Measurements from ENCODE around the gene ISCA1.
"Not testable (repeated sequence)": the region's sequence is repeated elsewhere in the genome, so short reads cannot be mapped to it uniquely, and the experiment has no call there.

ISCA1 gene

DNA sequence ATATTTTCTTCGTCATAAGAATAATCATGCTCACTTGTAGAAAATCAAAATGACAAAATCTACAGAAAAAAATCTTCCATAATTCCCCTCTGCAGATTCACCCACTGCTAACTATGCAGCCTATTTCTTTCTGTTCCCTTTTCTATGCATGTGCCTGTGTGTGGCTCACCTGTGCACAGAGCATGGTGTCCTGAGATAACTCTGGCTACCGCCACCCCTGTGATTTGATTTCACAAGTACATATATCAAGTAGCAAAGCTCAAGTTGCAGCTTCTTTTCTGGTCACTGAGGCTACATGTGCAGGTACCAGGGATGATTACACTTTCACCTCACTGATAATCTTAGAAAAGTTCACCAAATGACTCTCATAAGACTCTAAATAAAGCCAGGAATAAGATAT lies 18.4 kb upstream of the ISCA1 start (continued):
- TF ChIP-seq, protein P1, sequence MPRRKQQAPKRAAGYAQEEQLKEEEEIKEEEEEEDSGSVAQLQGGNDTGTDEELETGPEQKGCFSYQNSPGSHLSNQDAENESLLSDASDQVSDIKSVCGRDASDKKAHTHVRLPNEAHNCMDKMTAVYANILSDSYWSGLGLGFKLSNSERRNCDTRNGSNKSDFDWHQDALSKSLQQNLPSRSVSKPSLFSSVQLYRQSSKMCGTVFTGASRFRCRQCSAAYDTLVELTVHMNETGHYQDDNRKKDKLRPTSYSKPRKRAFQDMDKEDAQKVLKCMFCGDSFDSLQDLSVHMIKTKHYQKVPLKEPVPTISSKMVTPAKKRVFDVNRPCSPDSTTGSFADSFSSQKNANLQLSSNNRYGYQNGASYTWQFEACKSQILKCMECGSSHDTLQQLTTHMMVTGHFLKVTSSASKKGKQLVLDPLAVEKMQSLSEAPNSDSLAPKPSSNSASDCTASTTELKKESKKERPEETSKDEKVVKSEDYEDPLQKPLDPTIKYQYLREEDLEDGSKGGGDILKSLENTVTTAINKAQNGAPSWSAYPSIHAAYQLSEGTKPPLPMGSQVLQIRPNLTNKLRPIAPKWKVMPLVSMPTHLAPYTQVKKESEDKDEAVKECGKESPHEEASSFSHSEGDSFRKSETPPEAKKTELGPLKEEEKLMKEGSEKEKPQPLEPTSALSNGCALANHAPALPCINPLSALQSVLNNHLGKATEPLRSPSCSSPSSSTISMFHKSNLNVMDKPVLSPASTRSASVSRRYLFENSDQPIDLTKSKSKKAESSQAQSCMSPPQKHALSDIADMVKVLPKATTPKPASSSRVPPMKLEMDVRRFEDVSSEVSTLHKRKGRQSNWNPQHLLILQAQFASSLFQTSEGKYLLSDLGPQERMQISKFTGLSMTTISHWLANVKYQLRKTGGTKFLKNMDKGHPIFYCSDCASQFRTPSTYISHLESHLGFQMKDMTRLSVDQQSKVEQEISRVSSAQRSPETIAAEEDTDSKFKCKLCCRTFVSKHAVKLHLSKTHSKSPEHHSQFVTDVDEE (CRISPR knock-in tag; IDR thresholded peaks at IDR 0.05), result no peak
- TF ChIP-seq OSR1 (CRISPR knock-in tag; IDR thresholded peaks at IDR 0.05), result no peak
- no peak for TF ChIP-seq ISL1 (CRISPR knock-in tag; IDR thresholded peaks at IDR 0.05)
- TF ChIP-seq, protein P2, sequence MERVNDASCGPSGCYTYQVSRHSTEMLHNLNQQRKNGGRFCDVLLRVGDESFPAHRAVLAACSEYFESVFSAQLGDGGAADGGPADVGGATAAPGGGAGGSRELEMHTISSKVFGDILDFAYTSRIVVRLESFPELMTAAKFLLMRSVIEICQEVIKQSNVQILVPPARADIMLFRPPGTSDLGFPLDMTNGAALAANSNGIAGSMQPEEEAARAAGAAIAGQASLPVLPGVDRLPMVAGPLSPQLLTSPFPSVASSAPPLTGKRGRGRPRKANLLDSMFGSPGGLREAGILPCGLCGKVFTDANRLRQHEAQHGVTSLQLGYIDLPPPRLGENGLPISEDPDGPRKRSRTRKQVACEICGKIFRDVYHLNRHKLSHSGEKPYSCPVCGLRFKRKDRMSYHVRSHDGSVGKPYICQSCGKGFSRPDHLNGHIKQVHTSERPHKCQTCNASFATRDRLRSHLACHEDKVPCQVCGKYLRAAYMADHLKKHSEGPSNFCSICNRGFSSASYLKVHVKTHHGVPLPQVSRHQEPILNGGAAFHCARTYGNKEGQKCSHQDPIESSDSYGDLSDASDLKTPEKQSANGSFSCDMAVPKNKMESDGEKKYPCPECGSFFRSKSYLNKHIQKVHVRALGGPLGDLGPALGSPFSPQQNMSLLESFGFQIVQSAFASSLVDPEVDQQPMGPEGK (CRISPR knock-in tag; IDR thresholded peaks at IDR 0.05; ENCODE audit: borderline replicate concordance), result no peak
- TF ChIP-seq BACH2 (CRISPR knock-in tag; IDR thresholded peaks at IDR 0.05; ENCODE audit: borderline replicate concordance), result no peak
- TF ChIP-seq GLIS3 (CRISPR knock-in tag; IDR thresholded peaks at IDR 0.05), result no peak
- TF ChIP-seq ZFP30 (CRISPR knock-in tag; IDR thresholded peaks at IDR 0.05), result no peak

DNA sequence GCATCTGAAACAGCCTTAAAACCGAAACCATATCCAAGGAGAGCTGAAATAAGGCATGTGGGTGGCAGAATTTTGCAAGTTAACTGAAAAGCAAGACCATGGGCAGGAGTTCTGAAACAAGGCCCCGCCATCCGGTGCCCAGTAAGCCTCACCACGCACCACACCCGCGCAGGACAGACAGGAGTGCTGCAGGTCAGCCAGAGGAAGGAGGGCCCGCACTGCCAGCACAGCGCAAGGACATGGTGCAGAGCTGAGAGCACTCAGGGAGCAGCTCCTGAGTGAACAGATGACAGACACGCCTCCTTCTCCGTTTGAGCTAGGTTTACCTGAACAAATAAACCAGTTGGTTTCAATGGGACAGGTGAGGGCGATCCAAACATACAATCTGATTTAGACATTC lies 16.5 kb upstream of the ISCA1 start:
- TF ChIP-seq ESRRG (CRISPR knock-in tag; IDR thresholded peaks at IDR 0.05) (no peak), RARB (CRISPR knock-in tag; IDR thresholded peaks at IDR 0.05) (no peak), ZFP3 (CRISPR knock-in tag; IDR thresholded peaks at IDR 0.05) (no peak), ARNTL (CRISPR knock-in tag; IDR thresholded peaks at IDR 0.05; ENCODE audit: borderline replicate concordance, low read depth) (no peak), ZC3H10 (CRISPR knock-in tag; IDR thresholded peaks at IDR 0.05) (no peak), GLIS3 (CRISPR knock-in tag; IDR thresholded peaks at IDR 0.05) (no peak), ISL1 (CRISPR knock-in tag; IDR thresholded peaks at IDR 0.05) (no peak), BACH2 (CRISPR knock-in tag; IDR thresholded peaks at IDR 0.05; ENCODE audit: borderline replicate concordance) (no peak), ZFP30 (CRISPR knock-in tag; IDR thresholded peaks at IDR 0.05) (no peak), ZNF565 (CRISPR knock-in tag; conservative IDR thresholded peaks at IDR 0.05; ENCODE audit: low read depth) (no peak), SNAI2 (CRISPR knock-in tag; IDR thresholded peaks at IDR 0.05) (no peak)
- TF ChIP-seq, protein P2 (CRISPR knock-in tag; IDR thresholded peaks at IDR 0.05; ENCODE audit: borderline replicate concordance), result no peak
- TF ChIP-seq, protein P3, sequence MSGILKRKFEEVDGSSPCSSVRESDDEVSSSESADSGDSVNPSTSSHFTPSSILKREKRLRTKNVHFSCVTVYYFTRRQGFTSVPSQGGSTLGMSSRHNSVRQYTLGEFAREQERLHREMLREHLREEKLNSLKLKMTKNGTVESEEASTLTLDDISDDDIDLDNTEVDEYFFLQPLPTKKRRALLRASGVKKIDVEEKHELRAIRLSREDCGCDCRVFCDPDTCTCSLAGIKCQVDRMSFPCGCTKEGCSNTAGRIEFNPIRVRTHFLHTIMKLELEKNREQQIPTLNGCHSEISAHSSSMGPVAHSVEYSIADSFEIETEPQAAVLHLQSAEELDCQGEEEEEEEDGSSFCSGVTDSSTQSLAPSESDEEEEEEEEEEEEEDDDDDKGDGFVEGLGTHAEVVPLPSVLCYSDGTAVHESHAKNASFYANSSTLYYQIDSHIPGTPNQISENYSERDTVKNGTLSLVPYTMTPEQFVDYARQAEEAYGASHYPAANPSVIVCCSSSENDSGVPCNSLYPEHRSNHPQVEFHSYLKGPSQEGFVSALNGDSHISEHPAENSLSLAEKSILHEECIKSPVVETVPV (CRISPR knock-in tag; IDR thresholded peaks at IDR 0.05), result no peak
- TF ChIP-seq, protein P4, sequence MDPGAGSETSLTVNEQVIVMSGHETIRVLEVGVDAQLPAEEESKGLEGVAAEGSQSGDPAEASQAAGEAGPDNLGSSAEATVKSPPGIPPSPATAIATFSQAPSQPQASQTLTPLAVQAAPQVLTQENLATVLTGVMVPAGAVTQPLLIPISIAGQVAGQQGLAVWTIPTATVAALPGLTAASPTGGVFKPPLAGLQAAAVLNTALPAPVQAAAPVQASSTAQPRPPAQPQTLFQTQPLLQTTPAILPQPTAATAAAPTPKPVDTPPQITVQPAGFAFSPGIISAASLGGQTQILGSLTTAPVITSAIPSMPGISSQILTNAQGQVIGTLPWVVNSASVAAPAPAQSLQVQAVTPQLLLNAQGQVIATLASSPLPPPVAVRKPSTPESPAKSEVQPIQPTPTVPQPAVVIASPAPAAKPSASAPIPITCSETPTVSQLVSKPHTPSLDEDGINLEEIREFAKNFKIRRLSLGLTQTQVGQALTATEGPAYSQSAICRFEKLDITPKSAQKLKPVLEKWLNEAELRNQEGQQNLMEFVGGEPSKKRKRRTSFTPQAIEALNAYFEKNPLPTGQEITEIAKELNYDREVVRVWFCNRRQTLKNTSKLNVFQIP (CRISPR knock-in tag; IDR thresholded peaks at IDR 0.05; ENCODE audit: borderline replicate concordance, low read depth), result no peak

DNA sequence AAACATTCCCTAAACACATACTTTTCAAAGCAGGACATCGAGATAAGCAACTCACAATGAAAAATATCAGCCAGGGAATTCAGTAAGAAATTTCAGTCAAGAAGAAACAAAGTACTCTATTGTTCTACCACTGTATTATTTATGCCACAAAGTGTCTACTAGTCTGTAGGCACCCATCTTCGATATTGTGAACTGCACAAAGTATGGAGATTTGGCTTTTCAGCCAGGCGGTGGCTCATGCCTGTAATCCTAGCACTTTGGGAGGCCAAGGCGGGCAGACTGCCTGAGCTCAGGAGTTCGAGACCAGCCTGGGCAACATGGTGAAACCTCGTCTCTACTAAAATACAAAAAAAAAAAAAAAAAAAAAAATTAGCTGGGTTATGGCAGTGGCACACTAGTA lies 8.0 kb upstream of the ISCA1 start:
- ATAC-seq, result not testable (repeated sequence)

More for the DNA sequence above, 16.5 kb upstream of the ISCA1 start:
- ATAC-seq, result no peak

DNA sequence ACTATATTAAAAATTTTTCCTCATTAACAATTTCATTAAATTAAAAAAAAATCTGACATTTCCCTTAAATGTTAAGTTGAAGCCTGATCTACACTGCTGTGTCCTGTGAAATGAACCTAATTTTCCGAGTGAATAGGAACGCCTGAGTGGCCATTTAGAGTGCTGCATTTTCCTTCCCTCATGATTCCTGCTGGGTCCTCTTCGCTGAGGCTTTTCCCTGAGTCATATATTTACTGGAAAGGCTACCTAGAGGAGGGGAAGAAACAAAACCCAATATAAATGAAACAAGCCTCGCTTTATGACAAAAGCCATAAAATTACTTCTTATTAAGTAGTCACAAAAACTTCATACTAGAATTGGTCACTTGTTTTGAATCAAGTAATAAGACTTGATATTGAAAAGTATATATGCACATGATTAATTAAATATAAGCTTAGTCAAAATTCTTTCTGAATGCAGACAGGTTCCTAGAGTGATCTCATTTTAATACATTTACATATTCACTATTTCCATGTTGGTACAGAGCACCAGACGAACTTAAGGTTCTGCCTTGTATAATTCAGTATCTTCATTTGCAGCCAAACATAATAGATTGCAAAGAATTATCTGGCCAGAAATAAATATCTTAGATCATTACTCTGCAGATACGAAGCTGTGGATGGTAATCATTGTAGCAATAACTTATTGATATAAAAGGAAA lies 6.3 kb upstream of the ISCA1 start:
- ATAC-seq, result no peak
- no peak for TF ChIP-seq TCF4 (CRISPR knock-in tag; IDR thresholded peaks at IDR 0.05; ENCODE audit: borderline replicate concordance)
- no peak for TF ChIP-seq ZFP3 (CRISPR knock-in tag; IDR thresholded peaks at IDR 0.05)
- TF ChIP-seq ZNF565 (CRISPR knock-in tag; conservative IDR thresholded peaks at IDR 0.05; ENCODE audit: low read depth), result no peak
- TF ChIP-seq ZNF70 (CRISPR knock-in tag; IDR thresholded peaks at IDR 0.05), result no peak
- no peak for TF ChIP-seq OSR1 (CRISPR knock-in tag; IDR thresholded peaks at IDR 0.05)
- no peak for TF ChIP-seq ZNF8 (CRISPR knock-in tag; IDR thresholded peaks at IDR 0.05)
- TF ChIP-seq, protein P3 (CRISPR knock-in tag; IDR thresholded peaks at IDR 0.05), result no peak
- TF ChIP-seq ISL1 (CRISPR knock-in tag; IDR thresholded peaks at IDR 0.05), result no peak
- TF ChIP-seq, protein P1 (CRISPR knock-in tag; IDR thresholded peaks at IDR 0.05), result no peak

All from SK-N-SH treated with all-trans-retinoic acid at 6 μM for 48 hours (cell line).